ENCODE data around the gene GNGT2.

GNGT2 gene

GRCh38 chr17:49210158-49211029 lies at the start of gene GNGT2, which contains the start of gene ABI3:
GNGT2 (minus strand) TSS chr17:49210574; CDS start chr17:49207422, 3,152 bp downstream.
ABI3 (plus strand) TSS chr17:49210707; CDS start chr17:49210725, 18 bp downstream.
- peak; percentile 76 for DNase-seq

- no peak for DNase-seq
These were observed 49.3 kb upstream of the GNGT2 start for GRCh38 chr17:49259663-49260010.

DNA sequence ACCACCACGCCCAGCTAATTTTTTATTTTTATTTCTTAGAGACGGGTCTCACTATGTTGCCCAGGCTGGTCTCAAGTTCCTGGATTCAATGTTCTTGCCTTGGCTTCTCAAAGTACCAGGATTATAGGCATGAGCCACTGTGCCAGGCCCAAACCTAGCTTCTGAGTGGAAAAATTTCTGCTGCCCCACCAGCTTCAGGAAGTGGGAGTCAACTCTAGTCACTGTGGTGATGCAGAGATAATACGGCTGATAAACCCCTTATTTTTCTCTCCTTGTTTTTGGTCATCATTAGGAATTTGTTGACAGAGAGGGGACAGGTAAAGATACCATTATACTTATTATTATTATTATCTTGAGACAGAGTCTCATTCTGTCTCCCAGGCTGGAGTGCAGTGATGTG lies 48.0 kb upstream of the GNGT2 start:
- no peak for DNase-seq

- DNase-seq, result no peak
These were observed 44.8 kb upstream of the GNGT2 start for GRCh38 chr17:49255125-49255524.

GRCh38 chr17:49254066-49254465 lies 43.7 kb upstream of the GNGT2 start:
- no peak for DNase-seq

DNA sequence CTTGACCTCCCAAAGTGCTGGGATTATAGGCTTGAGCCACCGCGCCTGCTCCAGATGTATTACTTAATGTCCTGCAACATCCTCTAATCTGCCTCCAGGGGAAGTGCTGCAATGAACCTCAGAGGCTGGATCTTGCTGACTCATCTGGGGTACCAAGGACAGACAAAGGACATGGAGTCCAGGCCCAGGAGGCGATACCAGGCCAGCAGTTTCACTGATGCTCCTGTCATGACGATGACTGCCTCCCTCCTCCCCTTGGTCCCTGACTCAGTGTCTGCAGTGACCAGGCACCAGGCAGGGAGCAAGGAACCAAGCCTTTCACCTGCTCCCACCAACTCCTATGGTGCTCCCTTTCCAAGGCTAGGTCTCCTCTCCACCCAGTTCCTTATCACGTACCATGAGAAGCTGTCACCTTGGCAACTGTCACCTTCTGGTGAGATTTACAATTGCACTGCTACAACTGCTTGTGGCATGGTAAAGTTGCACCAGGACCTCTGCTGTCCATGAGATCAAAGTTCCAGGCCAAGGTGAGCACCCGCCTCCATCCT lies 41.8 kb upstream of the GNGT2 start:
- DNase-seq, result no peak

DNA sequence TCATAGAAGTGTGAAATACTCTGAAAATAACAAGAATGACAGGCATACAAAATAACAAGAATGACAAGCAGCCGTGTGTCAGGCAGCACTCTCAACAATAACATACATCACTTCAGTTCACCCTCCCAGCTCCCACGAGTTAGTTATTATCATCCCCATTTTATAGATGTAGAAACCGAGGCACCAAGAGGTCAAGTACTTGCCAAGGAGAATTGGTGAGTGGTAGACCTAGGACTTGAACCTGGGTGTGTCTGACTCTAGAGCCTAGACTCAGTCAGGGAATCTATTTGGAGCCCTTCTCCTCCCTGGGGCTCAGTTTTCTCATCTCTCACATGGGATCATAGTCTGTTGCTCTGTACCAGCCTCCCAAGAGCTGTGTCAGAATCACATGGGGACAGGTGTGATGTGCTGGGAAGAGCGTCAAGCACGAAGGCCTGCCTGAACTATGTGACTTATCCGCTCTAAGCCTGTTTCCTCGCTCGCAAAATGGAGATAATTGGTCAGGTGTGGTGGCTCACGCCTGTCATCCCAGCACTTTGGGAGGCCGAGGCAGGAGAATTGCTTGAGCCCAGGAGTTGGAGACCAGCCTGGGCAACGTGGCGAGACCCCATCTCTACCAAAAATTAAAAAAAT lies 39.6 kb upstream of the GNGT2 start:
- DNase-seq, result no peak

DNA sequence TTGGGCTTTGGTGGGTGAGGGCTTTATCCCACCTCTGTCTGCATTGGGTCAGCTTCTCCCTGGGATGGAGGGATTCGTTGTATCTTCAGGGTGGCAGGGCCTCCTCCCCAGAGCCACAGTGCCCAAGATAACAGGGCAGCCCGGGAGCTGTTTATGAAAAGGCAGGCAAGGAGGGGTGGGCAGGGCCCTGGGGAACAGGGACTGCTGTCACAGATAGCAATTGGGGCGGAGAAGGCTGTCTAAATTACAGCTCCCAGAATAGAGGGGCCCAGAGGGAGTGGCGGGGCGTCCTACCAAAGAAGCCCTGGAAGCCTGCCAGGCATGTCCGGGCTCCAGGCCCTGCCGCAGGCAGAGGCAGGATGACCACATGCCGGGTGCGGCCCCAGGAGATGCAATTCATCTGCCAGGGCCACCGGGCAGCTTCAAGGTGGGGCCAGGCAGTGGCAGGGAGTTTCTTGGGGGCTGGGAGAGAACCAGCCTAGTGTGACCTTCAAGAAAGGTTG lies 39.0 kb upstream of the GNGT2 start:
- DNase-seq, result no peak

GRCh38 chr17:49247944-49248343 lies 37.6 kb upstream of the GNGT2 start:
- no peak for DNase-seq

DNA sequence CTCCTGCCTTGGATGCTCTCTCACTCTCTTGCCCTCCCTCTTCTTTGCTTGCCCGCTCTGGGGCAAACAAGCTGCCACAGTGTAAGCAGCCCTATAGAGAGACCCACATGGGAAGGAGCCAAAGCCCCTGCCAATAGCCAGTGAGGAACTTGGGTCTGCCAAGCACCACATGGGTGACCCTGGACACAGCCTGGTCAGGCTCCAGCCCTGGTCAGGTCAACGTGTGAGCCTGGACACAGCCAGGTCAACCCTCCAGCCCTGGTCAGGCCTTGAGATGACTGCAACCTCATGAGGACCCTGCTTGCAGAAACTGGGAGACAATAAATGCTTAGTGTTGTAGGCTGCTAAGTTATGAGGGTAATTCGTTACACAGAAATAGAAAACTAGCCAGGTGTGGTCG lies 34.5 kb upstream of the GNGT2 start:
- no peak for DNase-seq

GRCh38 chr17:49242813-49243212 lies 32.4 kb upstream of the GNGT2 start:
- no peak for DNase-seq

DNA sequence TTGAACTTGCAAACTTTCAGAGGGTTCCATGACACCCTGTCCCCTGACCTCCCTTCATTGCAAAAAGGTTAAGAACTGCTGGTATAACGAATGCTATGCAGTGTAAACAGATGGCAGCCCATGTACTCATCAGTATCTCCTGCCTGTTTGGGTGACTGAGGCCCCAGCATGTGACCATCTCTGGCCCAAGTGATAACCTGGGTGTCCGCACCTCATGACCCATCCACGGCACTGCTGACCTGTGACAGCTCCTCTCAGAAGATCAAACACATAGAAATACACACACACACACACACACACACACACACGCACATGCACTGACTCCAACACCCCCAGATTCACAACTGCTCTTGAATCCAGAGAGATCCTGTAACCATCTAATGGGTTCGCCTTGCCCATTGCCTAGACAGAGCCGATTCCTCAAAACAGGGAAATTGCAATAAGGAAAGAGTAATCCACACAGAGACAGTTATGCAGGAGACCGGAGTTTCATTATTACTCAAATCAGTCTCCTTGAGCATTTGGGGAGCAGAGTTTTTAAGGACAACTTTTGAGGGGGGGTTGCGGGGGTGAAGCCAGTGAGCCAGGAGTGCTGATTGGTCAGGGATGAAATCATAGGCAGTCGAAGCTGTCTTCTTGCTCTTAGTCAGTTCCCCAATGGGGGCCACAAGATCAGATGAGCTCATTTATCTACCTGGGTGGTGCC lies 31.5 kb upstream of the GNGT2 start:
- DNase-seq, result no peak

- DNase-seq, result no peak
These were observed 30.7 kb upstream of the GNGT2 start for GRCh38 chr17:49241040-49241439.

- no peak for DNase-seq
These were observed 30.2 kb upstream of the GNGT2 start for GRCh38 chr17:49240619-49241018.

- DNase-seq, result no peak
These were observed 29.6 kb upstream of the GNGT2 start for GRCh38 chr17:49239963-49240362.

DNA sequence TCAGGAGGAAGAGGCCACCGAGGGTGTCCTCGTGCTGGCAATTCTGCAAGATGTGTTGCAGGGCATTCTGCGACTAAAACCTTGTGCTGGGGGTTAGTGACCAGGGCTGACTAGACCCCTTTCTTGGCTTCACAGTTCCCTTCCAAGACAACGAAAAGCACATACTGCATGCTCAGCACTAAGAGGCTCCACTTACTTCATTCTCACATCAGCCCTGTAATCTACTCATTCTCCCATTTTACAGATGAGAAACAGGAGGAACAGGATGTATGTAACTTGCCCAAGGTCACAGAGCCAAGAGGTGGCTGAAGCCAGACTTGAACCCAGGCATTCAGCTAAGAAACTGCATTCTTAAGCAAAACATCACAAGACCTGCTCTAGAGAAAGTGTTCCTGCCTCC lies 25.5 kb upstream of the GNGT2 start:
- no peak for DNase-seq

DNA sequence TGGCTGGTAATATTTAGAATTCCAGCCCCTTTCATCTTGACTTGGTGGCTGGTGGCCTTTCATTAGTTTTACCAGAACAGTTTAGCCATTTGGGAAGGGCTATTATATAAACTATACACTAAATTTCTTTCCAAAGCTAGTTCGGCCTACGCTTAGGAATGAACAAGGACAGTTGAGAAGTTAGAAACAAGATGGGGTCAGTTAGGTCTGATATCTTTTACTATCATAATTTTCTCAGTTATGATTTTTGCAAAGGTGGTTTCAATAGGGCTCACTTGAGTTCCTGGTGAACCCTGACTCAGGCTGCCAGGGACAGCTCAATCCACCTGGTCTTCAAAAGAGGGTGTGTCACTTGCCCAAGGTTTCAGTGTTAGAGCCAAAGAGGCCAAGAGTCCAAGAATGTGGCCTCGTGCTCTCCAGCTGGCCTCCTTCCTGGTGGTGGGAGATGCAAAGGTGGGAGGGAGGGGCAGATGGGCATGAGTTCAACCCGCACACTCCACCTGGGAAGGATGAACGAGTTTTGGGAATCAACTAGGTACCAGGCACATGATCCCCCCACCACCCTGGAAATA lies 24.2 kb upstream of the GNGT2 start:
- no peak for DNase-seq

- DNase-seq, result no peak
These were observed 21.2 kb upstream of the GNGT2 start for GRCh38 chr17:49231563-49231894.

DNA sequence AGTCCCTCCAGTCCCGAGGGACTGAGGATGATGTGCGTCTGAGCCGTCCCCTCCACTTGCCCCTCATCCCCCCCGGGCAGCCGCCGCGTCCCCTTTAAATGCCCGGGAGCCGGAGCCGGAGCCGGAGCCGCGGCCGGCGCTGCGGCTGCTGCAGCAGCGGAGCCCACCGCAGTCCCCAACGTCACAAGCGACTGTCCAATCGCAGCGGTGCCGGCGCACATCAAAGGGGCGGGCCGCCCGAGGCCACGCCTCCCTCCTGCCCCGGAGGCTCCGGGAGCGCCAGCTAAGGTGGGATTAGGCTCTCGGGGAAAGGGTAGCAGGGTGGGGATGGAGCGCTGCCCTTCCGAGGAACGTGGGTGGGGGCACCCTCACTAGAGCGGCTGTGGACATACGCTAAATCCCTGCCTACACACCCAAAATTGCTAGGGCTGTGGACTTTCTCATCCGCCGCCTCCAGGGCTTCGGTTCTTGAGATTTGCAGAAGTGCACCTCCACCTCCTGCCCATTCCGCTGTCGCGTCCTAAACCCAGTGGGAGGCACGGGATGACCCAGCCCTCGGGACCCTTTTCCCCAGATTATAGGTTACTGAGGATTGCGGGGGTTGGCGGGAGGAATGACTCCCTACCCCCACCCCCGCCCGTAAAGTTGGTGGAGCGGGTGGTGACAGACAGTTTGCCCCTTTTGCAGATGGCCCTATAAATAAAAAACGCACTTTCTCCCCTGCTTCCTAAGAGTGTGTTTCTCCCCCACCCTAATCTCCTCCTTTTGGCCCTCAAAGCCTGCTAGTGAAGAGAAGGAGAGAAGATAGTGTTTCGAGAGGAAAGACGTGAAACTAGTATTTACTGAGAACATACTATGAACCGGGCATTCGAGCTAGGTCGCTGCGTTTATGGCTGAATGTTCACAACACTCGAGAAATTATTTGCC lies 20.5 kb upstream of the GNGT2 start, which contains the start of gene PHOSPHO1:
Gene PHOSPHO1 (minus strand): TSS at position 152 of the 927 bp plus-strand sequence. CDS start 4,096 bp downstream, outside the sequence.
- peak; percentile 87 for DNase-seq

- no peak for DNase-seq
These were observed 19.6 kb upstream of the GNGT2 start for GRCh38 chr17:49229805-49230600.
